NCI-H2171 treated with DMSO at 0.1 percent for 48 hours (cell line): ENCODE measurements around the gene TMEM131.

Experiments
- DNase-seq: peaks from one replicate; lab custom pipeline; 2025; lab: John Stamatoyannopoulos, UW

The TMEM131 gene

DNA sequence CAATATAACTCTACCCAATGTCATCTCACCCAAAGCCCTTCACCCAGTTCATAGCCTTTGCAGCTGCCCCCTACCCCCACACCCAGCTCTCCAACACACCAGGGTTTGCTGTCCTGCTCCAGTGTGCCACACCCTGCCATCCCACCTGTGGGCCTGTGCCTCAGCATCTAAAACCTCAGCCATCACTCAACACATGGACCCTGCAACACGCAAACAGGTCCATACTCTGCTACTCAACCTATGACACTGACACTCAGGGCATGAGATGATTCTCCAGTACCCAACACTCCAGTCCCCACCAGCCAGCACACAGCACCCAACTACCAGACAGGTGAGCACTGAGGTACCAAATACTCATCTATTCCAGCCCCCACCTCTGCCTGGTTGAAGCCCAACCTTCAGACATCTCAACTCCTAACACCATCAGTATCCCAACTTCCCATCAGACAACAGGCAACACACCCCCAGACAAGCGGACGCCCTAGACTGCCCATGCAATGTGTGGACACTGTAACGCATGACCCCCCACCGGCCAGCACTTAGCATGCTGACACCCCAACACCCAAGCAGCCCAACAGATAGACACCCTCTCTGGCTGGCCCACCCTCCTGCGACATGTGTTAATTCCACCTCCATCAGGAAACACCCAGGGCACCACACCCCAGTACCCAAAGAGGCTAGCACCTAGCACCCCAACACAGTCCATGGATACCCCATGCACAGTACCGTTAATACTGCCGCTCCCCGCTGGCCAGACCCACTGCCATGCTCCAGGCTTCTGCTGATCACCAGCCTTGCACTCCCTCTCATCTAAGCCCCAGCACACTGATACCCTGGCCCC, 257.3 kb downstream of the TMEM131 start:
- DNase-seq: no peak

DNA sequence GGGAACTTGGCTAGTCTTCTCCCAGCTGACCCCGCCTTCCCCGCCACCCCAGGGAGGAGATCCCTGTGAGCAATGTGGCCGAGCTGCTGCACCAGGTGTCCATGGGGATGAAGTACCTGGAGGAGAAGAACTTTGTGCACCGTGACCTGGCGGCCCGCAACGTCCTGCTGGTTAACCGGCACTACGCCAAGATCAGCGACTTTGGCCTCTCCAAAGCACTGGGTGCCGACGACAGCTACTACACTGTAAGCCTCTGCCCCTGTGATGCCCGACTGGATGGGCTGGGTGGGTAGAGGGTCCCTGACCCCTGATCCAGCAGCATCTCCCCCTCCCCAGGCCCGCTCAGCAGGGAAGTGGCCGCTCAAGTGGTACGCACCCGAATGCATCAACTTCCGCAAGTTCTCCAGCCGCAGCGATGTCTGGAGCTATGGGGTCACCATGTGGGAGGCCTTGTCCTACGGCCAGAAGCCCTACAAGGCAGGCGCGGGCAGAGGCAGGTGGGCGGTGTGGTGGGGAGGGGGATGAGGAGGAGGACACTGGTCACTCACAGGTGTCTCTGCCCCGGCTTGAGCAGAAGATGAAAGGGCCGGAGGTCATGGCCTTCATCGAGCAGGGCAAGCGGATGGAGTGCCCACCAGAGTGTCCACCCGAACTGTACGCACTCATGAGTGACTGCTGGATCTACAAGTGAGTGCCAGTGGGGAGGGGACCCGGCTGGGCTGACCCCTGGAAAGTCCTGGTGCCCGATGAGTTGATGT, 258.1 kb downstream of the TMEM131 start:
- DNase-seq: no peak

DNA sequence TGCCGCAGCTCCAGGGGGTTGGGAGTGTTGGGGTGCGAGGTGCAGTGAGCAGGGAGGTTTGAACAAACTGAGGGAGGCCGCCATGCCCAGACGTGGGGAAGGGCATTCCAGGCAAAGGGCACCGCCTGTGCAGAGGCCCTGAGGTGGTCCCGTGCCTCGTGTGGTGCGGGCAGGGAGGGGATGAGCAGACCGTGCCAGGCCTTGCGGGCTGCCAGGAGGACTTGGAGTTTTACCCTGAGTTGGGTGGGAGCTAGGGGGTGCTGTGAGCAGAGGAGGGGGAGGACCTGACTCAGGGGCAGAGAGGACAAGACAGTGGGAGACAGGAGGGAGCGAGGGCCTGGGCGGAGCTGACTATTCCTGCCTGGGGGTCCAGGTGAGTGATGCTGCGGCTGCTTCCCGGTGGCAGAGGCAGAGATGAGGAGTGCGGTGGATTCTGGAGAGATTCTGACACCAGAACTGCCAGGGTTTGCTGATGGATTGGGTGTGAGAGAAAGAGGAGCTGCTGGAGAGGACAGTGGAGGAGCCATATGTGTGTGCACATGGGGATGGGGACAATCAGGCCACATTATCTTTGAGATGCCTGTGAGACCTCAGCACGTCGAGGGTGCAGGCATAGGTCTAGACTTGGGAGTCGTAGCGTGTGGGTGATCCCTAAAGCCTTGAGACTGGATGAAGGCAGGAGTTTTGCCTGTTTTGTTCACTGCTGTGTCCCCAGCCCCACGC, 259.0 kb downstream of the TMEM131 start:
- no peak for DNase-seq

DNA sequence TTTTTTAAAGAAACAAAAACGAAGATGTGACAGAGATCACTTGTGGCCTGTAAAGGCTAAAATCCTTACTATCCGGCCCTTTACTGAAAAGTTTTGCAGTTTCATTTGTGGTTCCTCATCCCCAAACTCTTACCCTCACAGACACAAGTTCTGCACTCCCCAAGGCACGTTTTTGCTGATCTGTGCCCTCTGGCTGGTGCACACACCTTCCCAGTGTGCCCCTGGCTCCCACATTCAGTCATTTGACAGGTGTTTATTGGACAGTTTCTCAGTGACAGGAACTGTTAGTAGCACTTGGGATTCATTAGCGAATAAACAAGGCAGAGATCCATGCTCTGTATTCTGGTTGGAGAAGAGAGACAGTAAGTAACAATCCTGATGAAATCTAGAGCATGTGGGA, 259.6 kb downstream of the TMEM131 start:
- no peak for DNase-seq

DNA sequence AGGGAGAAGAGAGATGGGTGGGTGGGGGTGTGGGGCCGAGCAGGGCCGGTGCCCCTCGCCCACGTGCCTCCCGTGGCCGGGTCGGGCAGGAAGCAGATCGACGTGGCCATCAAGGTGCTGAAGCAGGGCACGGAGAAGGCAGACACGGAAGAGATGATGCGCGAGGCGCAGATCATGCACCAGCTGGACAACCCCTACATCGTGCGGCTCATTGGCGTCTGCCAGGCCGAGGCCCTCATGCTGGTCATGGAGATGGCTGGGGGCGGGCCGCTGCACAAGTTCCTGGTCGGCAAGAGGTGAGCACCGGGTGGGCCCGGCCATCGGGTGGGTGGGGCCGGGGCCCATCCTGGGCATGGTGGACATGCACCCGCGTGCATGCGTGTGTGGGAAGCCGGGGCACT, 260.6 kb downstream of the TMEM131 start:
- DNase-seq: no peak

DNA sequence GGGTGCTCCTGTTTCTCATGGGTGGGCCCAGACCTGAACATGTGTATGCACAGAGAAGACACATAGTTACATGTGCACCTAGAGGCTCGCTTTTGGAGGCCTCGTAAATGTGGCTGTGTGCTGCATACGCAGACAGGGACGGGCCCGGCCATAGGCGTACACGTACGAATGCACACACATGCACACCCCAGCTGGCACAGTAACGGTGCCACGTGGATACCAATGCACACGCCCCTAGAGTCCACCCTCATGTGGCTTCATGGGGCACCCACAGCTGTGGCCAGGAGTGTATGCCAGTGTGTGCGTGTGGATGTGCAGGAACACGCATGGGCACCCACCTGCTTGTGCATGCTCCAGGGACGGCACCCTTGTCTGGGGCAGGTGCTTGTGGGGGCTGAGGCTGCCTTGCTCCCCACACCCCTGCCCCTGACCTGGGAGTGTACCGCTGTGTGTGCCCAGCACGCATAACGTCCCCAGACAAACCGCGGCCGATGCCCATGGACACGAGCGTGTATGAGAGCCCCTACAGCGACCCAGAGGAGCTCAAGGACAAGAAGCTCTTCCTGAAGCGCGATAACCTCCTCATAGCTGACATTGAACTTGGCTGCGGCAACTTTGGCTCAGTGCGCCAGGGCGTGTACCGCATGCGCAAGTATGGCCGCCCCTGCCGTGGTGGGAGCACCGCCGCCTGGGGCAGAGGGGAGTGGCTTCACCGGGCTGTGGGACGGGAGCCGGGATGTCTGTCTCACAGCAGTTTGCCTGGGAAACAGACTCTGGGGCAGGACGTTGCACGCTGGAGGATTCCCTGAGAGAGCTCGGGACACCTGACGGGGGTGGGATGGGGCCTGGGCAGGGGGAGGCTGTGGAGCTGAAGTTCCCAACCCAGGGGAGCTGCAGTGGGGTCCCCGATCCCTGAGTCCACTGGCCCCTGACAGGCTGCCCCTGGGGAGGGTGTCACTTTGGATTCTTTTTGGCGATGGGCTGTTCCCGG, 261.4 kb downstream of the TMEM131 start:
- DNase-seq: no peak

DNA sequence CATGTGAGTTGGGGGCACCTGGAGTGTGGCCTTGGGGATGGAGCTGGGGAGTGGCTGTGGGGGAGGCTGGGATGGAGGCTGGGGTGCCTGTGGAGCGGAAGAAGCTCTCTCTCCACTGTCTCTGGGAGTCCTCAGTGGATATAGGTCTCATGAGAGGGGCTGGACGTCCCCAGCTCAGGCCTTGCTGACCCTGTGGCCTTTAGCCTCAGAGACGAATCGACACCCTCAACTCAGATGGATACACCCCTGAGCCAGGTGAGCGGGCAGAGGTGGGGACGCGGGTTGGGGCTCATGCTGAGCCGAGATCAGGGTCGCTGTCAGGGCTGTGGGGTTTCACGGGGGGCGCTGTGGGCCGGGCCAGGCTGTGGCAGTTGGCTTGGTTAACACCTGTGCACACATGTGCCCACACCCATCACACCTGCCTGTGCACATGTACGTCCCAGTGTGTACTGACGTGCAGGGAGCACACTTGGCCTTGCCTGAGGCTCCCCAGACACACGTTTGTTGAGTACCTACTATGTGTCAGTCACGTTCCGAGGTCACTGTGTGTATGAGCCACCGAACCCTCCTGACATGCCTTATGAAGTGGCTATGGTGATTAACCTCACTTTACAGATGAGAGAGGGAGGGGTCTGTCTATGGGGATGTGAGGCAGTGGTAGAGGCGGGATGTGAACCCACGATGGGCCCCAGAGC, 262.3 kb downstream of the TMEM131 start:
- no peak for DNase-seq

DNA sequence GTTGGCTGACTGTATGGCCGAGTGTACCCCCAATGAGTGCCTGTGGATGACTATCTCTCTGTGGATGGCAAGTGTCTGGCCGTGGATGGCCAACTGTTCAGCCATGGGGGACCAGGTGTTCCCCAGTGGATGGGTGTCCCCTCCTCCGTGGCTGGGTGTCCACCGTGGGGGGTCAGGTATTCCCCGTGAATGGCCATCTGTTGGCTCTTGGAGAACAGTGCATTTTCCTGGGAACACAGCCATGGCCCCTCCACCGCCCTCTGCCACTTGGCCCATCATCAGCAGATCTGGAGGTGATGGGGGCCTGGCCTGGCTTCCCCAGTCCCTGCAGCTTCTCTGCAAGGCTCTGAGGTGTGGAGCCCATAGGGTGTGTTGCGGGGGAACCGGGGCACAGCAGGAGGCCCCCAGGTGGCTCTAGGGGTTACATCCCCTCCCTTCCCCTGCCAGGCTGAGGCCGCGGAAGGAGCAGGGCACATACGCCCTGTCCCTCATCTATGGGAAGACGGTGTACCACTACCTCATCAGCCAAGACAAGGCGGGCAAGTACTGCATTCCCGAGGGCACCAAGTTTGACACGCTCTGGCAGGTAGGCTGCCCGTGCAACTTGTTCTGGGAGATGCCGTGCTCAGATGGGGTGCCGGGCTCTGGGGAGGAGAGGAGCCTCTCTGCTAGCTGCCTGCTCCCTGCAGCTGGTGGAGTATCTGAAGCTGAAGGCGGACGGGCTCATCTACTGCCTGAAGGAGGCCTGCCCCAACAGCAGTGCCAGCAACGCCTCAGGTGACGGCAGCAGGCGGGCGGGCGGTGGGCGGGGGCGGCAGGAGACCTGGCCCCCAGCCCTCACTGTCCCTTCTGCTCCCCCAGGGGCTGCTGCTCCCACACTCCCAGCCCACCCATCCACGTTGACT, 263.1 kb downstream of the TMEM131 start:
- DNase-seq: no peak

DNA sequence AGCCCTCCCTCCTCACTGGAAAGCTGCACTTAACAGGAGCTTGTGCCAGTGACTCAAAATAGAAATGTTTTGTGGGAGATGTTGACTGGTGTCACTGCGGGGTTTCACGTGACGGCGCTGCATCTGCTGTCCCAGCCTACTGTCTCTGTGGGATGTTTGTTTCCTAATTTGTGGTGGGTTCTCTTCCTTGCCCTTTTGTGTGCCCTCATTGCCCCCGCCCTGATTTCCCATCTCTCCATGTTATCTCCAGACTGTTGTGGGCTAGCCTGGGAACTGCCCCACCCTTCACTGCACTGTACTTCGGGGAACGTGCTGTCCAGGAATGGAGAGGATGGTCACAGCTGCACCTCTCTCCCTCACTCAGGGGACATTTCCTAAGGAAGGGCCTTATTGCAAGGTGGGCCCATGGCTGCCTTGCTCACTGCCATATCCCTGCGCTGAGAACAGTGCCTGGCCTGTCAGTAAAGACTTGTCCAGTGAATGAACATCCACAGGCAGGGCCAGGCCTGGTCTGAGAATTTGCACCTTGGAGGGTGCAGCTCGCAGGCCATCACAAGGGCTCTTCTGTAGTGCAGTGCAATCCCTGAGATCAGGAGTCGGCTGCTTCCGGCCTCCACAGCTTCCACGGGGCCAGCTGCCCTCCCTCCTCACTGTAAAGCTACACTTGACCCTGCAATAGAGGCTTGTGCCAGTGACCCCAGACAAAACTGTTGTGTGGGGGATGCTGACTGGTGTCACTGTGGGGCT, 264.3 kb downstream of the TMEM131 start:
- no peak for DNase-seq

DNA sequence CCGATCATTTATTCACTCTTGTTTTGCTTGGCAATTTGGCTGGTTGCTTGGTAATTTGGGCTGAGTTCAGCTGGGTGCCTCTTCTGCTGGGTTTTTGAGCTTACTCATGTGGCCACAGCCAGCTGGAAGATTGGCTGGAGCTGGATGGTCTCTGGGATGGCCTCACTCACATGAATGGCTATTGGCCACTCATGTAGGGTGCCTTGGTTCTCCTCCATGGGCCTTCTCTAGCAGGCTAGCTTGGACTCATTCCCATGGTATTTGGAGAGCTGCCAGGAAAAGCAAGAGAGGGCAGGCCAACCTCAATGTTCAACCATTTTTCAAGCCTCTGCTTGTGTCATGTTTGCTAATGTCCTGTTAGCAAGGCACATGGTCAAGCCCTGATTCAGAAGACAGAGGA, 265.5 kb downstream of the TMEM131 start:
- DNase-seq: no peak

DNA sequence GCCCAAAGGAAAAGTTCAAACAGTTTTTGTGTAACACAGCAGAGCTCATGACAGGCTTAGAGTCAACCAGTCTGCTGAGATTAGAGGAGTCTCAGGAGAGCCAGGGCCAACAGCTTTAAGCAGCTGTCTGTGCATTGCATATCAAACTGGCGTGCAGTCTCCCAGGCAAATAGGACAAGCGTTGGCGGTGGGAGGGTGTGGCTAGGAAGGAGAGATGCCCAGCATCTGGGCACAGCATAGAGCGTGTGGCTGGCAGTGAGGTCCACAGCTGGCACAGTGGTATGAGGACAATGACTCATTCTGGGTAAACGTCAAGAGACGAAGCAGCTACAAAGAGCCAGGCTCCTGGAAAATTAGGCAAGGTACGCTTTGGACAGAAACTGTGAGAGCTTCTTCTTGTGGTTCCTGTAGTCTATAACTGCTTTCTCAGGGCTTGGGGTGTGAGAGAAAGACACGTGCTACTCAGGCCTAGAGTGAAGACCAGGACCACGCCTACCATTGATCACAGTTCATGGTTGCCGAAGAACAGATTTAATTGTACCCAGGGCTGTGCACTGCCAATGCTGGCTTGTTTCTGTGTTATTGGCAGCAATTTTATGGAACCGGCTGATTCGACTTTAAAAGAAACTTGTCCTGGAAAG, 267.5 kb downstream of the TMEM131 start:
- peak; percentile 79 for DNase-seq

DNA sequence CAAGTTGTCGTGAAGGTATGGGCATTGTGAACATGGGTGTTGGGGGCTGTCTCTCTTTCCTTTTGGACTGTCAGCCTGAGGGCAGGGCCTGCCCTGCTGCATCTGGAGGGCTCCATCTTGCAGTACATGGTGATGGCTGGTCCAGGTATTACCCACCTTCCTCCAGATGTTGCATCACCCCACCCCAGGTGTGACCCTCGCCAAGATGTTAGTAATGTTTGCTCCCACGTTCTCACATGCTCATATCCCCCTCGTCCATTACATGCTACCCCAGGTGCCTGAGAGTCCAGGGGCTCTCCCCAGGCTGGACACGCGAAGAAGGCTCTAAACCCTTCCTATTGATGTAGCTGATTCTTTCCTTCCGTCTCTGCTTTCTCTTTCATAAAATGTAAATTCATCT, 268.5 kb downstream of the TMEM131 start:
- DNase-seq: no peak

DNA sequence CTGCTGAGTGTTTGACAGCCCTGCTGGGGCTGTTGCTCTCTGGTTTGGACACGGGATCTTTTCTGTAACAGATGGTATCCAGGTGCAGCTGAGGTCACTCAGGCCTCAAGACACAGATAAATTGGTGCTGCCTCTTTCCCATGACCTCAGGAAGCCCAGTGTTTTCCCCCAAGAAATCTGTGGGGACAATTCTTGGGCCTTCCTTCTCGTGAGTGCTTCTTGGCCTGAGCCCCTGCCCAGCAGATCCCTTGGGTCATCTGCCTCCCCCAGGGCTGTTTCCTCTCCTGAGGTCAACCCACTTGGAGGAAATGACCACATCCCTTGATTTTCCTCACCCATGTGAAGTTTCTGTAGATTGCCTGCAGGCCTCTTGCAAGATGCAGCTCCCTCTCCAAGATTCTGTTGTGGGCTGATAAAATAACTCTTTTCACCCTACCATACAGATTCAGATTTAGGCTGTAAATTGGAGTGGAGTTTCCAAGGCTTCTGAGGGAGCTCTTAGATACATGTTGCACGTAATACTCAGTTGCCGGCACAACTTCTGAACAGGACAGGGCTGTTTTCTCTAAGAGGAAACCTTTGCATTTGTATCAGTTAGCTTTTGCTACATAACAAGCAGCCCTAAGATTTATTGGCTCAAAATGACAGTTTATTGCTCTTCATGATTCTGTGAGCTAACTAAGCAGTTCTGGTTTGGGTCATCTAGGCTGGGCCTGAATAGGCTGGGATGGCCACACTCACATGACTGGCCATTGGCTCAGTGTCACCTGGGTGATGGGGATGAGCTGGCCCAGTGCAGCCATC, 269.3 kb downstream of the TMEM131 start:
- no peak for DNase-seq

DNA sequence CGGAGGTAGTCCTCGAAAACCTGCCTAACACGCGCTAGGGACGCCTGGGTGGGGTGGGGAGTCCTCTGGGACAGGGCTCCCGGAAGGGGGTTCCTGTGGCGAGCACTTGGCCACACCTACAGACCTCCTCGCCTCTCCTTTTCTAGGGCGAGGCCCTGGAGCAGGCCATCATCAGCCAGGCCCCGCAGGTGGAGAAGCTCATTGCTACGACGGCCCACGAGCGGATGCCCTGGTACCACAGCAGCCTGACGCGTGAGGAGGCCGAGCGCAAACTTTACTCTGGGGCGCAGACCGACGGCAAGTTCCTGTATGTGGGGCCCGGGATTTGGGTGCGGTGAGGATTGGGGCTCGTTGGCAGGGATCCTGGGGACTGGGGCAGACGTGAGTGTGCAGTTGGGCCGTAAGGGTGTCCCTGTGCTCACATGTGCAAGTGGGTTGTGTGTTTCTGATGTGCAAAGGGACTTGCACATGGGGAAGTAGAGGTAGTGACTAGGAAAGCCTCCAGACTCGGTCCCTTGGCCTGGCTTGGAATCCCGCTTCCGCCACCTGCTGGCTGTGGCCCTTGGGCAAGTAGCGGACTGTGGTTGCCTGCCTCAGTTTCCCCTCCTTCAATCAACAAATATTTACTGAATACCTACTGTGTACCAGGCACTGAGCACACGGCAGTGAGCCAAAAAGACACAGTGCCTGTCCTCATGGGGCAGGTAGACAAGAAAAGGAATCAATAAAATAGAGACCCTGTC, 270.6 kb downstream of the TMEM131 start:
- DNase-seq: no peak

DNA sequence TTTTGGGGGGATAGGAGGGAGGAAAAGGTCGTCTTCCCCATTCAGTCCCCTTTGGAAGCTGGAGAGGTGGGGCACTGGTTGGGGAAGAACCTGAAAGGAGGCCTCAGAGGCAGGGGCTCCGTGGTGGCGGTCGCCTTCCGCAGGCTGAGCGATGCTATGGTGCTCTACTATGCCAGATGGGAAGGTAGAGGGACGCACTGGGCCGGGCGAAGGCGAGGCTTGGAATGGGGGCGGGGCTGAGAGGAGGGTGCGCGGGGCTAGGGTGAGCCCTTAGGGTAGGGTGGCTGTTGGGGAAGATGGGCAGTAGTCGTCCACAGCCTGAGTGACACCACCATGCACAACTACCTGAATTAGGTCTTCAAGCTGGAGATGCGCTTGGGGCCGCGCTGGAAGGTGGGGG, 271.2 kb downstream of the TMEM131 start:
- no peak for DNase-seq

DNA sequence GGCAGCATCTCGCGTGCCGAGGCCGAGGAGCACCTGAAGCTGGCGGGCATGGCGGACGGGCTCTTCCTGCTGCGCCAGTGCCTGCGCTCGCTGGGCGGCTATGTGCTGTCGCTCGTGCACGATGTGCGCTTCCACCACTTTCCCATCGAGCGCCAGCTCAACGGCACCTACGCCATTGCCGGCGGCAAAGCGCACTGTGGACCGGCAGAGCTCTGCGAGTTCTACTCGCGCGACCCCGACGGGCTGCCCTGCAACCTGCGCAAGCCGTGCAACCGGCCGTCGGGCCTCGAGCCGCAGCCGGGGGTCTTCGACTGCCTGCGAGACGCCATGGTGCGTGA, 271.7 kb downstream of the TMEM131 start:
- no peak for DNase-seq
